HEK293 (cell line): Measurements from ENCODE around the gene RBBP8NL.
A peak's percentile ranks its signal among the peaks of the same experiment; 100 is the strongest.

ENCODE experiments used
- CTCF ChIA-PET: fragments of 350-600 bp; formaldehyde crosslinking; extraction: SDS; loops from one replicate; lab custom pipeline; 2021; ENCODE audit warnings: antibody characterized with exemption; lab: Yijun Ruan, JAX
- POLR2A ChIA-PET: fragments of 300-600 bp; formaldehyde crosslinking; extraction: SDS; loops from one replicate; lab custom pipeline; 2020; ENCODE audit warnings: antibody characterized with exemption, inconsistent platforms; lab: Yijun Ruan, JAX
- H3K27ac ChIP-seq: fragments of 200-500 bp; sonication (Bioruptor generic); 2 replicates; pipeline ENCODE4 v1.5.1; 2014; ENCODE audit warnings: low read depth, low read length, control low read depth, inconsistent platforms; ENCODE audit errors: extremely low read depth
- H3K36me3 ChIP-seq, 2 experiments: fragments of 200-500 bp in 1 of 2; sonication (Bioruptor generic) in 1 of 2; 1 replicate in 1 of 2; 2 replicates in 1 of 2; pipeline ENCODE4 v1.5.1; 2014 to 2017; ENCODE audit warnings: inconsistent platforms in 2 of 2, low read length in 2 of 2; ENCODE audit not compliant: control insufficient read depth in 2 of 2, insufficient read depth in 1 of 2
- H3K4me1 ChIP-seq: fragments of 200-500 bp; sonication (Bioruptor generic); 2 replicates; pipeline ENCODE4 v1.5.1; 2014; ENCODE audit warnings: mild to moderate bottlenecking, low read length, inconsistent platforms; ENCODE audit not compliant: control insufficient read depth, insufficient read depth
- H3K4me3 ChIP-seq: 2 replicates; pipeline ENCODE4 v1.5.1; 2011; ENCODE audit warnings: low read depth, mild to moderate bottlenecking, control low read depth, low read length, moderate library complexity
- H3K9me3 ChIP-seq: fragments of 200-500 bp; sonication (Bioruptor generic); 2 replicates; pipeline ENCODE4 v1.5.1; 2014; ENCODE audit warnings: low read depth, low read length, inconsistent platforms; ENCODE audit not compliant: control insufficient read depth, insufficient read depth
- AEBP2 ChIP-seq: fragments of 450-650 bp; formaldehyde crosslinking; IDR thresholded peaks from 2 replicates; pipeline ENCODE4 v1.5.1; 2016; ENCODE audit warnings: missing biosample characterization, missing genetic modification characterization, borderline replicate concordance
- GLIS1 ChIP-seq: fragments of 450-650 bp; formaldehyde crosslinking; IDR thresholded peaks from 2 replicates; pipeline ENCODE4 v1.5.1; 2016; ENCODE audit warnings: missing biosample characterization, missing genetic modification characterization
- HOXA7 ChIP-seq: sonication (generic); formaldehyde crosslinking; IDR thresholded peaks from 2 replicates; pipeline ENCODE4 v1.8.1; 2022; ENCODE audit warnings: missing genetic modification reagents, borderline replicate concordance
- HOXC10 ChIP-seq: sonication (generic); formaldehyde crosslinking; IDR thresholded peaks from 2 replicates; pipeline ENCODE4 v1.8.1; 2023; ENCODE audit warnings: mild to moderate bottlenecking, missing genetic modification reagents
- KLF1 ChIP-seq: fragments of 450-650 bp; formaldehyde crosslinking; IDR thresholded peaks from 2 replicates; pipeline ENCODE4 v1.5.1; 2016; ENCODE audit warnings: missing biosample characterization, missing genetic modification characterization
- KLF10 ChIP-seq: fragments of 450-650 bp; IDR thresholded peaks from 2 replicates; pipeline ENCODE4 v1.5.1; 2018; ENCODE audit warnings: missing biosample characterization, mild to moderate bottlenecking, missing genetic modification characterization
- ZBTB20 ChIP-seq: fragments of 450-650 bp; formaldehyde crosslinking; IDR thresholded peaks from 2 replicates; pipeline ENCODE4 v1.5.1; 2016; ENCODE audit warnings: missing biosample characterization, missing genetic modification characterization
- ZBTB6 ChIP-seq: fragments of 450-650 bp; formaldehyde crosslinking; IDR thresholded peaks from 2 replicates; pipeline ENCODE4 v1.5.1; 2017; ENCODE audit warnings: missing biosample characterization, missing genetic modification characterization
- ZFHX2 ChIP-seq: fragments of 450-650 bp; formaldehyde crosslinking; conservative IDR thresholded peaks from 2 replicates; pipeline ENCODE4 v1.5.1; 2016; ENCODE audit warnings: missing biosample characterization, missing genetic modification characterization
- ZFP3 ChIP-seq: fragments of 450-650 bp; formaldehyde crosslinking; IDR thresholded peaks from 2 replicates; pipeline ENCODE4 v1.5.1; 2016; ENCODE audit warnings: low read depth, missing biosample characterization, missing genetic modification characterization
- ZNF10 ChIP-seq: fragments of 450-650 bp; formaldehyde crosslinking; IDR thresholded peaks from 2 replicates; pipeline ENCODE4 v1.5.1; 2017; ENCODE audit warnings: missing biosample characterization, missing genetic modification characterization
- ZNF121 ChIP-seq: fragments of 450-650 bp; formaldehyde crosslinking; IDR thresholded peaks from 2 replicates; pipeline ENCODE4 v1.5.1; 2016; ENCODE audit warnings: missing biosample characterization, missing genetic modification characterization
- ZNF132 ChIP-seq: fragments of 450-650 bp; formaldehyde crosslinking; IDR thresholded peaks from 2 replicates; pipeline ENCODE4 v1.5.1; 2017; ENCODE audit warnings: missing biosample characterization, missing genetic modification characterization, borderline replicate concordance
- ZNF140 ChIP-seq: fragments of 450-650 bp; formaldehyde crosslinking; IDR thresholded peaks from 2 replicates; pipeline ENCODE4 v1.5.1; 2016; ENCODE audit warnings: missing biosample characterization, missing genetic modification characterization
- ZNF157 ChIP-seq: fragments of 450-650 bp; formaldehyde crosslinking; IDR thresholded peaks from 2 replicates; pipeline ENCODE4 v1.5.1; 2016; ENCODE audit warnings: missing biosample characterization, missing genetic modification characterization
- ZNF169 ChIP-seq: fragments of 450-650 bp; formaldehyde crosslinking; IDR thresholded peaks from 2 replicates; pipeline ENCODE4 v1.5.1; 2016; ENCODE audit warnings: missing biosample characterization, missing genetic modification characterization
- ZNF18 ChIP-seq: fragments of 450-650 bp; formaldehyde crosslinking; IDR thresholded peaks from 2 replicates; pipeline ENCODE4 v1.5.1; 2016; ENCODE audit warnings: missing biosample characterization, missing genetic modification characterization
- ZNF211 ChIP-seq: fragments of 450-650 bp; formaldehyde crosslinking; IDR thresholded peaks from 2 replicates; pipeline ENCODE4 v1.5.1; 2016; ENCODE audit warnings: low read depth, missing biosample characterization, missing genetic modification characterization
- ZNF416 ChIP-seq: fragments of 450-650 bp; formaldehyde crosslinking; IDR thresholded peaks from 2 replicates; pipeline ENCODE4 v1.5.1; 2016; ENCODE audit warnings: missing biosample characterization, missing genetic modification characterization
- ZNF433 ChIP-seq: fragments of 450-650 bp; formaldehyde crosslinking; IDR thresholded peaks from 2 replicates; pipeline ENCODE4 v1.5.1; 2016; ENCODE audit warnings: missing biosample characterization, missing genetic modification characterization, low read depth
- ZNF624 ChIP-seq: fragments of 450-650 bp; formaldehyde crosslinking; IDR thresholded peaks from 2 replicates; pipeline ENCODE4 v1.5.1; 2017; ENCODE audit warnings: missing biosample characterization, missing genetic modification characterization
- ZNF664 ChIP-seq: fragments of 450-650 bp; formaldehyde crosslinking; IDR thresholded peaks from 2 replicates; pipeline ENCODE4 v1.5.1; 2016; ENCODE audit warnings: missing biosample characterization, missing genetic modification characterization
- TF ChIP-seq, protein P1 (sequence below): fragments of 450-650 bp; formaldehyde crosslinking; IDR thresholded peaks from 2 replicates; pipeline ENCODE4 v1.5.1; 2017; ENCODE audit warnings: missing biosample characterization, missing genetic modification characterization
- TF ChIP-seq, protein P2 (sequence below): fragments of 450-650 bp; formaldehyde crosslinking; IDR thresholded peaks from 2 replicates; pipeline ENCODE4 v1.5.1; 2016; ENCODE audit warnings: missing biosample characterization, missing genetic modification characterization, borderline replicate concordance
- TF ChIP-seq, protein P3 (sequence below): fragments of 450-650 bp; IDR thresholded peaks from 2 replicates; pipeline ENCODE4 v1.5.1; 2018; ENCODE audit warnings: missing biosample characterization, missing genetic modification characterization

The RBBP8NL gene

DNA sequence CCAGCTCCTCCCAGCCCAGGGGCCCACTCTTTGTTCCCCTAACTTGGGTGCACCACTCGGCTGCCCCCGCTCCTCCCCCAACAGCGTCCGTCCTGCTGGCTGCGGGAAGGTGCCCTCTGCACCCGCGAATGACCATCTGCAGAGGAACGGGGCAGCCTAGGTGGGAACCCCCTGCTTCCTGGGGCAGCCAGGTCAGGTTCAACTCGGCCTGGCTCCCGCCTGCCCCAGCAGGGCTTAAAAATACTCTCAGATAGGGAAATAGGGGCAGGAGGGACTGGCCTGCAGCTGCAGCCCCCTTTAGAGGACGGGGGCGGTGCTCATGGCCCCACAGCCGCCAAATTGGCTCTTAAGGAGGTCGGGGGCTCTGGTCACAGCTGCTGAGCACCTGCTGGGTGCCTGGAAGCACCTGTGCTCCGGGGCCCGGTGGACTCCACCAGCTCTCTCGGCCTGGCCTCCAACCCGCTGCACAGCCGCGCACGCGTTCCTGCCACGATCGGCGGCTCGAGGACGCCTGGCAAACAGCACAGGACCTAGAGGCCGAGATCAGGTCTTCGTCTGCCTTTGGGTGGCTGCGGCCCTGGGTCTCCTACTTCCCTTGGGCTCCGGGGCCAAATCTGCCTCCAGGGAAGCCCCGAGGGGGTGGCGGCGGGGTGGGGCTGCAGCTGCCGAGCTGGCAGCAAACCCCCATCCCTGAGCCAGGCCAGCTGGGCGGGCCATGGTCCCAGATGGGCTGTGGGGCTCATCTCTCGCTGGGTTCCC lies 59.5 kb downstream of the RBBP8NL start (continued):
- peak; percentile 32 for TF ChIP-seq GLIS1
- TF ChIP-seq ZNF169 = no peak
- TF ChIP-seq ZBTB20 = peak; percentile 43; the same call in 1 of the 2 replicates
- TF ChIP-seq ZNF664 = no peak
- TF ChIP-seq ZBTB6 (tag by site-specific recombination) = peak; percentile 59; the same call in 1 of the 2 replicates
- TF ChIP-seq ZNF18 (tag by site-specific recombination) = no peak
- 0 out of 2 replicates have a peak, but pooled peaks have one; percentile 20 for TF ChIP-seq ZNF121 (tag by site-specific recombination)
- no peak for TF ChIP-seq ZNF433 (tag by site-specific recombination)
- TF ChIP-seq ZNF416 (tag by site-specific recombination) = no peak
- 0 out of 2 replicates have a peak, but pooled peaks have one; percentile 9 for TF ChIP-seq ZNF157
- TF ChIP-seq ZNF624 (tag by site-specific recombination) = no peak
- TF ChIP-seq HOXA7 (CRISPR knock-in tag) = no peak
- no peak for TF ChIP-seq AEBP2 (tag by site-specific recombination)
- no peak for TF ChIP-seq ZNF10 (tag by site-specific recombination)
- TF ChIP-seq, protein P1, sequence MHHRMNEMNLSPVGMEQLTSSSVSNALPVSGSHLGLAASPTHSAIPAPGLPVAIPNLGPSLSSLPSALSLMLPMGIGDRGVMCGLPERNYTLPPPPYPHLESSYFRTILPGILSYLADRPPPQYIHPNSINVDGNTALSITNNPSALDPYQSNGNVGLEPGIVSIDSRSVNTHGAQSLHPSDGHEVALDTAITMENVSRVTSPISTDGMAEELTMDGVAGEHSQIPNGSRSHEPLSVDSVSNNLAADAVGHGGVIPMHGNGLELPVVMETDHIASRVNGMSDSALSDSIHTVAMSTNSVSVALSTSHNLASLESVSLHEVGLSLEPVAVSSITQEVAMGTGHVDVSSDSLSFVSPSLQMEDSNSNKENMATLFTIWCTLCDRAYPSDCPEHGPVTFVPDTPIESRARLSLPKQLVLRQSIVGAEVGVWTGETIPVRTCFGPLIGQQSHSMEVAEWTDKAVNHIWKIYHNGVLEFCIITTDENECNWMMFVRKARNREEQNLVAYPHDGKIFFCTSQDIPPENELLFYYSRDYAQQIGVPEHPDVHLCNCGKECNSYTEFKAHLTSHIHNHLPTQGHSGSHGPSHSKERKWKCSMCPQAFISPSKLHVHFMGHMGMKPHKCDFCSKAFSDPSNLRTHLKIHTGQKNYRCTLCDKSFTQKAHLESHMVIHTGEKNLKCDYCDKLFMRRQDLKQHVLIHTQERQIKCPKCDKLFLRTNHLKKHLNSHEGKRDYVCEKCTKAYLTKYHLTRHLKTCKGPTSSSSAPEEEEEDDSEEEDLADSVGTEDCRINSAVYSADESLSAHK (tag by site-specific recombination) = no peak

DNA sequence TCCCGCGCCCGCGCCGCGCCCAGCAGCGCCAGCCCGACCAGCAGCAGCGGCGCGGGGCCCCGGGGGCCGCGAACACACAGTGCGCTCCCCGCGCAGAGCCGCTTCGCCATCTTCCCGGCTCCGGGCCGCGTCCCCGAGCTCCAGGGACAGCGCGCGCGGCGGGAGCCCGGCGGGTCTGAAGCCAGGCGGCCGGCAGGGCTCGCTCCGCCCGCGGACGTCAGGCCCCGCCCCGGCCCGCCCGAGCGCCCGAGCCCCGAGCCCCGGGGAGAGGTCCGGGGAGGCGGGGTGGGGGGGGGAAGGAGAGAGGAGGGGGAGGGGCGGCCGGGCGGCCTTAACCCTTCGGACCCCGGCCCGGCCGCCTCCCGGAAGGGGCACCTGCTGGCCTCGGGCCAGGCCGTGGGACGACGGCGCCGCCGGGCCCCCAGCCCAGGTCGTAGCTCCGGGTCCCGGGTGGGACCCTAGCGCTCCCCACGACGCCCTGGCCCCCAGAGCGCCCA lies 60.2 kb downstream of the RBBP8NL start, which contains the start of gene LAMA5:
TSS of gene LAMA5 (minus strand) at position 177 of the 497 bp plus-strand sequence. CDS start at position 110, 67 bp downstream.
- CTCF ChIA-PET = interaction anchor here (0.5 to 4.6 kb wide), 5 partner anchors 9 to 132 kb away, joined by 3 to 25 read pairs (median 3); no protein-coding TSS in a partner anchor
- H3K4me1 ChIP-seq = peaks cover 34% of the 10 kb centered on the region
- TF ChIP-seq KLF1 (tag by site-specific recombination) (0 out of 2 replicates have a peak, but pooled peaks have one; percentile 18), ZFP3 (tag by site-specific recombination) (no peak), ZNF132 (tag by site-specific recombination) (no peak), KLF10 (tag by site-specific recombination) (no peak), ZFHX2 (tag by site-specific recombination) (peak; percentile 20; the same call in 1 of the 2 replicates), ZNF140 (tag by site-specific recombination) (no peak), HOXC10 (CRISPR knock-in tag) (no peak), ZNF211 (no peak), ZNF157 (no peak)
- TF ChIP-seq, protein P2, sequence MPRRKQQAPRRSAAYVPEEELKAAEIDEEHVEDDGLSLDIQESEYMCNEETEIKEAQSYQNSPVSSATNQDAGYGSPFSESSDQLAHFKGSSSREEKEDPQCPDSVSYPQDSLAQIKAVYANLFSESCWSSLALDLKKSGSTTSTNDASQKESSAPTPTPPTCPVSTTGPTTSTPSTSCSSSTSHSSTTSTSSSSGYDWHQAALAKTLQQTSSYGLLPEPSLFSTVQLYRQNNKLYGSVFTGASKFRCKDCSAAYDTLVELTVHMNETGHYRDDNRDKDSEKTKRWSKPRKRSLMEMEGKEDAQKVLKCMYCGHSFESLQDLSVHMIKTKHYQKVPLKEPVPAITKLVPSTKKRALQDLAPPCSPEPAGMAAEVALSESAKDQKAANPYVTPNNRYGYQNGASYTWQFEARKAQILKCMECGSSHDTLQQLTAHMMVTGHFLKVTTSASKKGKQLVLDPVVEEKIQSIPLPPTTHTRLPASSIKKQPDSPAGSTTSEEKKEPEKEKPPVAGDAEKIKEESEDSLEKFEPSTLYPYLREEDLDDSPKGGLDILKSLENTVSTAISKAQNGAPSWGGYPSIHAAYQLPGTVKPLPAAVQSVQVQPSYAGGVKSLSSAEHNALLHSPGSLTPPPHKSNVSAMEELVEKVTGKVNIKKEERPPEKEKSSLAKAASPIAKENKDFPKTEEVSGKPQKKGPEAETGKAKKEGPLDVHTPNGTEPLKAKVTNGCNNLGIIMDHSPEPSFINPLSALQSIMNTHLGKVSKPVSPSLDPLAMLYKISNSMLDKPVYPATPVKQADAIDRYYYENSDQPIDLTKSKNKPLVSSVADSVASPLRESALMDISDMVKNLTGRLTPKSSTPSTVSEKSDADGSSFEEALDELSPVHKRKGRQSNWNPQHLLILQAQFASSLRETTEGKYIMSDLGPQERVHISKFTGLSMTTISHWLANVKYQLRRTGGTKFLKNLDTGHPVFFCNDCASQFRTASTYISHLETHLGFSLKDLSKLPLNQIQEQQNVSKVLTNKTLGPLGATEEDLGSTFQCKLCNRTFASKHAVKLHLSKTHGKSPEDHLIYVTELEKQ (tag by site-specific recombination) = no peak
- TF ChIP-seq, protein P3, sequence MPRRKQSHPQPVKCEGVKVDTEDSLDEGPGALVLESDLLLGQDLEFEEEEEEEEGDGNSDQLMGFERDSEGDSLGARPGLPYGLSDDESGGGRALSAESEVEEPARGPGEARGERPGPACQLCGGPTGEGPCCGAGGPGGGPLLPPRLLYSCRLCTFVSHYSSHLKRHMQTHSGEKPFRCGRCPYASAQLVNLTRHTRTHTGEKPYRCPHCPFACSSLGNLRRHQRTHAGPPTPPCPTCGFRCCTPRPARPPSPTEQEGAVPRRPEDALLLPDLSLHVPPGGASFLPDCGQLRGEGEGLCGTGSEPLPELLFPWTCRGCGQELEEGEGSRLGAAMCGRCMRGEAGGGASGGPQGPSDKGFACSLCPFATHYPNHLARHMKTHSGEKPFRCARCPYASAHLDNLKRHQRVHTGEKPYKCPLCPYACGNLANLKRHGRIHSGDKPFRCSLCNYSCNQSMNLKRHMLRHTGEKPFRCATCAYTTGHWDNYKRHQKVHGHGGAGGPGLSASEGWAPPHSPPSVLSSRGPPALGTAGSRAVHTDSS (tag by site-specific recombination) = no peak; the same call in 1 of the 2 replicates
- peak within 1 kb of the TSS; percentile 67 for H3K4me3 ChIP-seq
- peaks cover 0 to 6% of the 10 kb centered on the region in 2 experiments; a peak in 1 of 3 replicates for H3K36me3 ChIP-seq
- POLR2A ChIA-PET = interaction anchor here (1.0 to 2.4 kb wide), 5 partner anchors 11 to 65 kb away, joined by 3 to 15 read pairs (median 12); partner anchors contain the start of gene RPS21
- no peaks in the 10 kb centered on the region for H3K9me3 ChIP-seq
- H3K27ac ChIP-seq = peak within 1 kb of the TSS; percentile 89
